Testis (tissue), 2 donors: Measurements from ENCODE around the gene CLIC4.

Source experiments
- POLR2A ChIP-seq: fragments of 450-650 bp; IDR thresholded peaks from one replicate; pipeline ENCODE4 v1.6.1; 2017; ENCODE audit warnings: antibody characterized with exemption, mild to moderate bottlenecking, moderate library complexity
- TF ChIP-seq, protein P1 (sequence below), 3 experiments: fragments of 450-650 bp in 2 of 3; fragments of 200-600 bp in 1 of 3; sonication (generic) in 1 of 3; IDR thresholded peaks; one replicate each; pipeline ENCODE4 v1.5.1; 2016 to 2019; ENCODE audit warnings: antibody characterized with exemption in 3 of 3, mild to moderate bottlenecking in 2 of 3, moderate library complexity in 1 of 3

DNA sequence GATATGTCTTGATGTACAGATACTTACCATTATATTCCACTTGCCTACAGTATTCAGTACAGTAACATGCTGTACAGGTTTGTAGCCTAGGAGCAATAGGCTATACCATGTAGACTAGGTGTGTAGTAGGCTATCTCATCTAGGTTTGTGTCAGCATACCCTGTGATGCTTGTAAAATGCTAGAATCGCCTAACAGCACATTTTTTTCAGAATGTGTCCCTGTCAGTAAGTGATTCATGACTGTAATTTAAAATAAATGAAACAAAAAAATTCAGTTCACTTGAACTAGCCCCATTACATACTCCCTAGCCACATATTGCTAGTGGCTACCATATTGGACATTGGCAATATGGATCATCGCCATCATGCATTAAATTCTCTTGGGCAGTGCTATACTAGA lies 51.3 kb downstream of the CLIC4 start:
- no peak for TF ChIP-seq POLR2A
- TF ChIP-seq, protein P1, sequence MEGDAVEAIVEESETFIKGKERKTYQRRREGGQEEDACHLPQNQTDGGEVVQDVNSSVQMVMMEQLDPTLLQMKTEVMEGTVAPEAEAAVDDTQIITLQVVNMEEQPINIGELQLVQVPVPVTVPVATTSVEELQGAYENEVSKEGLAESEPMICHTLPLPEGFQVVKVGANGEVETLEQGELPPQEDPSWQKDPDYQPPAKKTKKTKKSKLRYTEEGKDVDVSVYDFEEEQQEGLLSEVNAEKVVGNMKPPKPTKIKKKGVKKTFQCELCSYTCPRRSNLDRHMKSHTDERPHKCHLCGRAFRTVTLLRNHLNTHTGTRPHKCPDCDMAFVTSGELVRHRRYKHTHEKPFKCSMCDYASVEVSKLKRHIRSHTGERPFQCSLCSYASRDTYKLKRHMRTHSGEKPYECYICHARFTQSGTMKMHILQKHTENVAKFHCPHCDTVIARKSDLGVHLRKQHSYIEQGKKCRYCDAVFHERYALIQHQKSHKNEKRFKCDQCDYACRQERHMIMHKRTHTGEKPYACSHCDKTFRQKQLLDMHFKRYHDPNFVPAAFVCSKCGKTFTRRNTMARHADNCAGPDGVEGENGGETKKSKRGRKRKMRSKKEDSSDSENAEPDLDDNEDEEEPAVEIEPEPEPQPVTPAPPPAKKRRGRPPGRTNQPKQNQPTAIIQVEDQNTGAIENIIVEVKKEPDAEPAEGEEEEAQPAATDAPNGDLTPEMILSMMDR (IDR thresholded peaks at IDR 0.05), result no peak
